Epithelial cell of proximal tubule (primary cell): ENCODE data around the gene CKMT2. TPM values are rescaled to one million over a fixed set of nuclear protein-coding genes. Genes with fewer than 3 reads are reported as not detected.
"Not testable (repeated sequence)": the region's sequence is repeated elsewhere in the genome, so short reads cannot be mapped to it uniquely, and the experiment has no call there.

Experiments
- DNase-seq: peaks from one replicate; pipeline ENCODE4 v3.0.0-alpha.2; 2011; ENCODE audit warnings: low read depth
- H3K4me3 ChIP-seq: 2 replicates; pipeline ENCODE4 v1.5.1; 2011; ENCODE audit warnings: low read depth, mild to moderate bottlenecking, low read length
- total RNA-seq: library from RNA; depleted of rRNA; stranded (reverse); fragments of >200 nt; gene quantifications from 2 replicates; pipeline ENCODE4 v1.2.3, GENCODE V29; 2015
- TF ChIP-seq, protein P1 (sequence below): conservative IDR thresholded peaks from 2 replicates; pipeline ENCODE4 v1.5.1; 2012; ENCODE audit warnings: low read depth, mild to moderate bottlenecking, low read length

Gene CKMT2
- total RNA-seq, 1 donor from 2014 or later: not detected

GRCh38 chr5:81283976-81284375 lies 50.9 kb downstream of the CKMT2 start:
- DNase-seq: no peak
- H3K4me3 ChIP-seq: no peak overlapping the region
- TF ChIP-seq, protein P1, sequence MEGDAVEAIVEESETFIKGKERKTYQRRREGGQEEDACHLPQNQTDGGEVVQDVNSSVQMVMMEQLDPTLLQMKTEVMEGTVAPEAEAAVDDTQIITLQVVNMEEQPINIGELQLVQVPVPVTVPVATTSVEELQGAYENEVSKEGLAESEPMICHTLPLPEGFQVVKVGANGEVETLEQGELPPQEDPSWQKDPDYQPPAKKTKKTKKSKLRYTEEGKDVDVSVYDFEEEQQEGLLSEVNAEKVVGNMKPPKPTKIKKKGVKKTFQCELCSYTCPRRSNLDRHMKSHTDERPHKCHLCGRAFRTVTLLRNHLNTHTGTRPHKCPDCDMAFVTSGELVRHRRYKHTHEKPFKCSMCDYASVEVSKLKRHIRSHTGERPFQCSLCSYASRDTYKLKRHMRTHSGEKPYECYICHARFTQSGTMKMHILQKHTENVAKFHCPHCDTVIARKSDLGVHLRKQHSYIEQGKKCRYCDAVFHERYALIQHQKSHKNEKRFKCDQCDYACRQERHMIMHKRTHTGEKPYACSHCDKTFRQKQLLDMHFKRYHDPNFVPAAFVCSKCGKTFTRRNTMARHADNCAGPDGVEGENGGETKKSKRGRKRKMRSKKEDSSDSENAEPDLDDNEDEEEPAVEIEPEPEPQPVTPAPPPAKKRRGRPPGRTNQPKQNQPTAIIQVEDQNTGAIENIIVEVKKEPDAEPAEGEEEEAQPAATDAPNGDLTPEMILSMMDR: no peak

DNA sequence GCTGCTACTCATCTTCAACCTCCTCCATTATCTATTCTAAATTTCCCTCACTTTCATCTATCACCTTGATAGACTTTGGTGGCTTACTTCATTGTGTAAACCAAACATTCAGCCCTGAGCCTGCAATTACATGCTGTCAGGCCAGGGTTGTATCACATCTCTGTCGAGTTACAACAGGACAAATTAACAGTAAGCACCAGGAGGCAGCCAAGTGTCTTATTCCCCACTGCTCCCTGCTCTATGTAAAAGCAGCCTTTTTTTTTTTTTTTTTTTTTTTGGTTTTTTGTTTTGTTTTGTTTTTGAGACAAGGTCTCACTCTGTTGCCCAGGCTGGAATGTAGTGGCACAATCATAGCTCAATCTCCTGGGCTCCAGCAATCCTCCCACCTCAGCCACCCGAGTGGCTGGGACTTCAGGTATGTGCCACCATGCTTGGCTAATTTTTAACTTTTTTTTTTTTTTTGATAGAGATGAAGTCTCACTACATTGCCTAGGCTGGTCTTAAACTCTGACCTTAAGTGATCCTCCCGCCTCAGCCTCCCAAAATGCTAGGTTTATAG lies 53.0 kb downstream of the CKMT2 start:
- no peak overlapping the region for H3K4me3 ChIP-seq
- DNase-seq: no peak
- TF ChIP-seq, protein P1: no peak

DNA sequence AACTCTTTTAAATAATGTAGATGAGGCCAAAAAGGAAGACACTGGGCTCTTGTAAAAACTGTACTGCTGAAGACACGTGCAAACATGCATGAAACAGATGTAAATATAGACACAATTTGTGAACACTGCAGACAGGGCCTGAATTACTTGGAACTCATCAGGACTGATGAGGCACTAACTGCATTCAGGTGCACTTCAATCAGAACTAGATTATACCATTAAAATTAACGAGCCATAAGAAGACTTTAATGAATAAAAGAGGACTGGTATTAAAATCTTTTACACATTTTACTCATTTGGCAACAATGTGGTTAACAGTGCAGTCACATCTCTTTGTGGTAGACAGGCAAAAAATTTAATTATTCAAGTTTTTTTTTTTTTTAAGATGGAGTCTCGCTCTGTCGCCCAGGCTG lies 54.9 kb downstream of the CKMT2 start:
- no peak for DNase-seq
- H3K4me3 ChIP-seq: no peak overlapping the region
- TF ChIP-seq, protein P1: no peak

DNA sequence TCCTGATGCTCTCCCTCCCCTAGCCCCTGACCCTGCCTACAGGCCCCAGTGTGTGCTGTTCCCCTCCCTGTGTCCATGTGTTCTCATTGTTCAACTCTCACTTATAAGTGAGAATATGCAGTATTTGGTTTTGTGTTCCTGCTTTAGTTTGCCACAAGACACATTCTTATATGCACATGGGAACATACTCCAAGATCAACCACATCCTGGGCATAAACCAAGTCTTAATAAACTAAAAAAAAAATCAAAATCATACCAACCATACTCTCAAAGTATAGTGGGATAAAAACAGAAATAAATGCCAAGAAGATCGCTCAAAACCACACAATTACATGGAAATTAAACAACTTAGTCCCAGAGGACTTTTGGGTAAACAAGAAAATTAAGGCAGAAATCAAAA lies 57.0 kb downstream of the CKMT2 start:
- H3K4me3 ChIP-seq: no peak overlapping the region
- no peak for DNase-seq
- TF ChIP-seq, protein P1: no peak

DNA sequence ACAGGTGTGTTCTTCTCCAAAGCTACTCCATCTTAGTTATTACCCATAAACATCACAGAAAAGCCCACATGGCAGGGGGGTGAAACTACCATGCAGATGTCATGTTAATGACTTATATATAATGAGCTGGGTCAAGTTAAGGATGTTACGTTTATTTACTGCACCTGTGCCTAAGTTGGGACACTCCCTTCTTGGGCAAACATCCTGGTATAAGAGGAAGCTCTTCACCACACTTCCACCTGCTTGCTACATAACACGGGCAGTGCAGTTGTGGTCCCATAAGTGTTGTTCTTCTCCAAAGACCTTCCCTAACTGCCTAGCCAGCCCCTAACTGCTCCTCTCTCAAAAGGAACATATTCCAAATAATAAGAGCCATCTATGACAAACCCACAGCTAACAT lies 59.0 kb downstream of the CKMT2 start:
- TF ChIP-seq, protein P1: no peak
- DNase-seq: no peak
- H3K4me3 ChIP-seq: no peak overlapping the region

DNA sequence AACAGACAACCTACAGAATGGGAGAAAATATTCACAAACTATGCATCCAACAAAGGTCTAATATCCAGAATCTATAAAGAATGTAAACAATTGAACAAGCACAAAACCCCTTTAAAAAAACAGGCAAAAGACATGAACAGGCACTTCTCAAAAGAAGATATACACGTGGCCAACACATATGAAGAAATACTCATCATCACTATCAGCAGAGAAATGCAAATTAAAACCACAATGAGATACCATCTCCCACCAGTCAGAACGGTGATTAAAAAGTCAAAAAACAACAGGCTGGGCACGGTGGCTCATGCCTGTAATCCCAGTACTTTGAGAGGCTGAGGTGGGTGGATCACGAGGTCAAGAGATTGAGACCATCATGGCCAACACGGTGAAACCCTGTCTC lies 60.9 kb downstream of the CKMT2 start:
- H3K4me3 ChIP-seq, DNase-seq: not testable (repeated sequence)

DNA sequence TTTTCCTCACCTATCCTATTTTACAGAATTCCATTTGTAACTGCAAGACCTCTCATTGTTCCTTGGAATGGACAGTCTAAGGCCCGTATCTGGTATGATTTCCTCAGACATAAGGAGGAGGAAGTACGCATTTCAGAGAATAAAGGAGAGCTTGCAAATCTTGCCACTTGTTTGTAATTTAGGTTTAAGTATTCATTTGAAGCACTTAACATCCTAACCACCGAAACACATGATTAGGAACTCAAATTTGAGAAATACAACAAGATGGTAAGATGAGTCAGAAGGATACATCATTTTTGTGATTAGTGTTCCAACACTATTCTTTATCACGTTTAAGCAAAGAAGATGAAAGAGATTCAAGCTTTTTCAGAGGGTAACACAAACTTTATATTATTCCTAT lies 64.4 kb downstream of the CKMT2 start:
- TF ChIP-seq, protein P1: no peak
- no peak overlapping the region for H3K4me3 ChIP-seq
- no peak for DNase-seq
